H1 (cell line): ENCODE data around the gene FLVCR1. TPM values are rescaled to one million over a fixed set of nuclear protein-coding genes. Genes with fewer than 3 reads are reported as not detected.

ENCODE experiments used
- CTCF ChIA-PET: fragments of 300-600 bp; sonication (Branson Sonifier 250); formaldehyde crosslinking; loops from one replicate; lab custom pipeline; 2021; ENCODE audit not compliant: partially characterized antibody; lab: Charles Lee
- POLR2A ChIA-PET: fragments of 300-600 bp; sonication (Branson Sonifier 250); formaldehyde crosslinking; loops from one replicate; lab custom pipeline; 2021; ENCODE audit warnings: inconsistent platforms; ENCODE audit not compliant: partially characterized antibody; lab: Charles Lee
- DNase-seq, 2 experiments: peaks; one replicate each; pipeline versions ENCODE4 v3.0.0 to v3.0.0-alpha.2; 2010 to 2022; ENCODE audit warnings: low spot score in 2 of 2, low read depth in 1 of 2, mixed read lengths in 1 of 2
- FAIRE-seq: peaks from 2 replicates; lab custom pipeline; 2011; peaks lifted over from hg19 to GRCh38; lab: Jason Lieb, UNC
- H2AFZ ChIP-seq: 2 replicates; pipeline ENCODE4 v1.8.1; 2012; ENCODE audit warnings: low read length, inconsistent platforms
- H2AK5ac ChIP-seq: 2 replicates; pipeline ENCODE4 v1.6.1; 2013; ENCODE audit warnings: low read depth, low read length
- H2BK120ac ChIP-seq: replicated peaks from 2 replicates; pipeline ENCODE3; 2013; ENCODE audit warnings: low read depth, low read length, inconsistent platforms
- H2BK12ac ChIP-seq: 2 replicates; pipeline ENCODE4 v1.6.1; 2013; ENCODE audit warnings: low read depth, low read length
- H2BK15ac ChIP-seq: 2 replicates; pipeline ENCODE4 v1.6.1; 2013; ENCODE audit warnings: low read length
- H2BK20ac ChIP-seq: 2 replicates; pipeline ENCODE4 v1.6.1; 2013; ENCODE audit warnings: low read length
- H2BK5ac ChIP-seq: 2 replicates; pipeline ENCODE4 v1.6.1; 2013; ENCODE audit warnings: low read depth, low read length
- H3K14ac ChIP-seq: 2 replicates; pipeline ENCODE4 v1.6.1; 2013; ENCODE audit warnings: inconsistent platforms; ENCODE audit not compliant: insufficient read length
- H3K18ac ChIP-seq: 2 replicates; pipeline ENCODE4 v1.6.1; 2013; ENCODE audit warnings: low read length; ENCODE audit errors: extremely low read depth
- H3K23ac ChIP-seq: 2 replicates; pipeline ENCODE4 v1.6.1; 2013; ENCODE audit warnings: inconsistent platforms; ENCODE audit not compliant: insufficient read length
- H3K23me2 ChIP-seq: 2 replicates; pipeline ENCODE4 v1.6.1; 2013; ENCODE audit warnings: low read depth, low read length
- H3K27ac ChIP-seq: 2 replicates; pipeline ENCODE4 v1.6.1; 2011; ENCODE audit warnings: low read depth, low read length, inconsistent platforms
- H3K27me3 ChIP-seq, 4 experiments: replicated peaks in 1 of 4; 1 replicate in 1 of 4; 2 replicates in 3 of 4; pipeline versions ENCODE4 v1.6.1 to v1.8.1; 2011 to 2013; ENCODE audit warnings: low read length in 3 of 4, mild to moderate bottlenecking in 3 of 4, inconsistent platforms in 2 of 4, mixed read lengths in 2 of 4, moderate library complexity in 1 of 4; ENCODE audit not compliant: control insufficient read depth in 3 of 4, insufficient read depth in 3 of 4; ENCODE audit errors: extremely low read depth in 1 of 4
- H3K36me3 ChIP-seq, 4 experiments: 2 replicates each; pipeline versions ENCODE4 v1.6.1 to v1.8.1; 2011 to 2013; ENCODE audit warnings: mild to moderate bottlenecking in 4 of 4, low read length in 3 of 4, moderate library complexity in 2 of 4, control low read depth in 1 of 4, inconsistent platforms in 1 of 4; ENCODE audit not compliant: insufficient read depth in 4 of 4, control insufficient read depth in 2 of 4
- H3K4ac ChIP-seq: replicated peaks from 2 replicates; pipeline ENCODE3; 2013; ENCODE audit warnings: low read length, low read depth, mixed read lengths, inconsistent platforms; ENCODE audit not compliant: insufficient read length
- H3K4me1 ChIP-seq, 4 experiments: replicated peaks in 1 of 4; 1 replicate in 1 of 4; 2 replicates in 3 of 4; pipeline versions ENCODE4 v1.6.1 to v1.8.1; 2011 to 2013; ENCODE audit warnings: low read length in 3 of 4, inconsistent platforms in 2 of 4, mixed read lengths in 1 of 4; ENCODE audit not compliant: insufficient read depth in 4 of 4, control insufficient read depth in 3 of 4
- H3K4me2 ChIP-seq, 2 experiments: 2 replicates each; pipeline versions ENCODE4 v1.6.1 to v1.8.1; 2011 to 2013; ENCODE audit warnings: low read depth in 2 of 2, low read length in 2 of 2, control low read depth in 1 of 2, inconsistent platforms in 1 of 2, mild to moderate bottlenecking in 1 of 2; ENCODE audit not compliant: insufficient read depth in 1 of 2
- H3K4me3 ChIP-seq, 4 experiments: fragments of 200-600, 300-600 bp in 1 of 4; sonication (generic), shearing (Covaris generic), sonication (Bioruptor Twin) in 1 of 4; 2 replicates each; pipeline versions ENCODE4 v1.5.1 to v1.8.1; 2011 to 2016; ENCODE audit warnings: low read length in 4 of 4, low read depth in 3 of 4, control low read depth in 2 of 4, inconsistent platforms in 2 of 4, mild to moderate bottlenecking in 2 of 4, mixed read lengths in 1 of 4, moderate library complexity in 1 of 4; ENCODE audit not compliant: insufficient read depth in 2 of 4; ENCODE audit errors: extremely low read depth in 1 of 4
- H3K56ac ChIP-seq: replicated peaks from 2 replicates; pipeline ENCODE3; 2013; ENCODE audit warnings: low read depth, mild to moderate bottlenecking, mixed read lengths, low read length, inconsistent platforms; ENCODE audit not compliant: insufficient read length
- H3K79me1 ChIP-seq: 2 replicates; pipeline ENCODE4 v1.6.1; 2013; ENCODE audit warnings: low read depth, low read length, control low read depth
- H3K79me2 ChIP-seq, 2 experiments: 2 replicates each; pipeline versions ENCODE4 v1.6.1 to v1.8.1; 2012 to 2013; ENCODE audit warnings: low read length in 2 of 2, mild to moderate bottlenecking in 2 of 2, inconsistent platforms in 1 of 2; ENCODE audit not compliant: insufficient read depth in 2 of 2, control insufficient read depth in 1 of 2
- H3K9ac ChIP-seq, 4 experiments: replicated peaks in 1 of 4; 1 replicate in 1 of 4; 2 replicates in 3 of 4; pipeline versions ENCODE4 v1.6.1 to v1.8.1; 2011 to 2013; ENCODE audit warnings: low read depth in 3 of 4, low read length in 3 of 4, control low read depth in 2 of 4, mild to moderate bottlenecking in 2 of 4, moderate library complexity in 2 of 4, inconsistent platforms in 1 of 4; ENCODE audit errors: extremely low read depth in 1 of 4
- H3K9me3 ChIP-seq, 2 experiments: 2 replicates each; pipeline versions ENCODE4 v1.6.1 to v1.8.1; 2012 to 2013; ENCODE audit warnings: mild to moderate bottlenecking in 2 of 2, moderate library complexity in 2 of 2, control low read depth in 1 of 2, inconsistent platforms in 1 of 2, low read depth in 1 of 2, low read length in 1 of 2, mixed read lengths in 1 of 2; ENCODE audit not compliant: insufficient read depth in 2 of 2
- H4K20me1 ChIP-seq, 2 experiments: replicated peaks in 1 of 2; 2 replicates each; pipeline versions ENCODE3 to v1.8.1; 2011 to 2013; ENCODE audit warnings: inconsistent platforms in 2 of 2, low read length in 2 of 2, mild to moderate bottlenecking in 1 of 2; ENCODE audit not compliant: insufficient read depth in 2 of 2, control insufficient read depth in 1 of 2
- H4K5ac ChIP-seq: 2 replicates; pipeline ENCODE4 v1.6.1; 2013; ENCODE audit warnings: low read length, low read depth, mixed read lengths, inconsistent platforms; ENCODE audit not compliant: insufficient read length
- H4K8ac ChIP-seq: 2 replicates; pipeline ENCODE4 v1.8.0; 2013; ENCODE audit warnings: mild to moderate bottlenecking, moderate library complexity, low read length, inconsistent platforms; ENCODE audit not compliant: insufficient read depth; ENCODE audit errors: extremely low read depth
- H4K91ac ChIP-seq: replicated peaks from 2 replicates; pipeline ENCODE3; 2013; ENCODE audit warnings: low read length, mixed read lengths, inconsistent platforms; ENCODE audit not compliant: insufficient read length
- HDAC2 ChIP-seq, 2 experiments: fragments of 300-600 bp in 1 of 2; sonication (generic) in 1 of 2; IDR thresholded peaks; 2 replicates each; pipeline ENCODE4 v1.6.1; 2011 to 2012; ENCODE audit warnings: low read depth in 2 of 2, low read length in 2 of 2, mild to moderate bottlenecking in 2 of 2, moderate library complexity in 2 of 2, borderline replicate concordance in 1 of 2, inconsistent platforms in 1 of 2
- JUN ChIP-seq: IDR thresholded peaks from 2 replicates; pipeline ENCODE4 v1.6.1; 2011; ENCODE audit warnings: low read depth, mild to moderate bottlenecking, improper control_type of control experiment, low read length
- JUND ChIP-seq: IDR thresholded peaks from 2 replicates; pipeline ENCODE4 v1.6.1; 2011; ENCODE audit warnings: mild to moderate bottlenecking, improper control_type of control experiment, low read length
- NANOG ChIP-seq: IDR thresholded peaks from 2 replicates; pipeline ENCODE4 v1.6.1; 2011; ENCODE audit warnings: low read length, low read depth, mild to moderate bottlenecking, inconsistent platforms; ENCODE audit not compliant: insufficient read depth, poor library complexity, severe bottlenecking
- NRF1 ChIP-seq: IDR thresholded peaks from 2 replicates; pipeline ENCODE4 v1.6.1; 2011; ENCODE audit warnings: mild to moderate bottlenecking, low read depth, low read length, improper control_type of control experiment
- POLR2AphosphoS5 ChIP-seq: IDR thresholded peaks from 2 replicates; pipeline ENCODE4 v1.6.1; 2011; ENCODE audit warnings: low read depth, low read length
- RAD21 ChIP-seq, 2 experiments: IDR thresholded peaks in 1 of 2; conservative IDR thresholded peaks in 1 of 2; 2 replicates each; pipeline ENCODE4 v1.6.1; 2011; ENCODE audit warnings: low read depth in 2 of 2, low read length in 2 of 2, improper control_type of control experiment in 1 of 2, inconsistent platforms in 1 of 2, mild to moderate bottlenecking in 1 of 2, moderate library complexity in 1 of 2
- TCF12 ChIP-seq: IDR thresholded peaks from 2 replicates; pipeline ENCODE4 v1.6.1; 2011; ENCODE audit warnings: low read depth, mild to moderate bottlenecking, low read length
- WGBS, 2 experiments: shearing (Covaris generic) in 1 of 2; methylation state at CpG; one replicate each; pipeline versions ENCODE4 v1.1.6 to v1.1.7; 2013 to 2015; ENCODE audit warnings: low lambda C conversion rate in 2 of 2, mixed read lengths in 2 of 2, inconsistent platforms in 1 of 2, low coverage in 1 of 2, missing lambda C conversion rate in 1 of 2; ENCODE audit not compliant: insufficient replicate concordance in 2 of 2, insufficient coverage in 1 of 2, insufficient read length in 1 of 2; ENCODE audit errors: extremely low coverage in 1 of 2, missing lambda C conversion rate in 1 of 2; 5-methylcytosine and 5-hydroxymethylcytosine counted together
- polyA plus RNA-seq, 7 experiments: library from polyadenylated mRNA; depleted of rRNA in 3 of 7; stranded (reverse) in 5 of 7; unstranded in 2 of 7; fragments of >200 nt in 5 of 7; fragments of 200-250 nt in 2 of 7; gene quantifications; 1 replicate in 5 of 7; 2 replicates in 1 of 7; 4 replicates in 1 of 7; pipeline versions ENCODE4 v1.2.1 to v1.2.3, GENCODE V29; 2011 to 2013; ENCODE audit warnings: missing spikeins in 2 of 7, mixed read lengths in 2 of 7
- total RNA-seq: library from RNA; stranded (reverse); fragmentation: NEBNext Ultra II Directional; extraction: Animal tissue kit (Norgen Biotek cat#: 25700); gene quantifications from 2 replicates; pipeline ENCODE4 v1.2.1, GENCODE V29; 2021

The FLVCR1 gene
- total and polyA plus RNA-seq, 2 of the 8 experiments (the other 6 are each of a cell fraction or from before 2014, with no cell fraction given): 31.8 to 75.7 TPM

DNA sequence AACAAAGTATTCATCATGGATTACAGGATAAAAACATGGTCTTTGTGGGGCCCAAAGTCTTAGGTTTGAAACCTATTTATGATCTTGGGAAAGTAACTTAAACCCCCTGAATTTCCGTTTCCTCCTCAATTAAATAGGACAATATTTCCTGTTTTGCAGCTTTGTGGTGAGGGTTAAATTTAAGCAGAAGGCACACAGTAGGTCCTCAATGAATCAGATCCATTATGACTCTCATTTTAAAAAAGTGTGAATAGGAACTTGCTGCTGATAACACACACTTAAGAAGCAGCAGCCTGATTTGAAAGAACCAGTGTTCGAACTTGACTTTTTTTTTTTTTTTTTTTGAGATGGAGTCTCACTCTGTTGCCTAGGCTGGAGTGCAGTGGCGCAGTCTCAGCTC, 50.9 kb downstream of the FLVCR1 start:
- peaks cover 2 to 7% of the 10 kb centered on the region in 2 experiments; a peak in 2 of 4 replicates for H3K9me3 ChIP-seq
- no peak overlapping the region for H3K14ac ChIP-seq
- peak overlapping the region in 1 of 4 experiments; percentile 49; a peak in 1 of 8 replicates for H3K4me3 ChIP-seq
- H2BK120ac ChIP-seq: peak overlapping the region; percentile 98
- DNase-seq: no peak
- WGBS, 2 experiments: 4% methylated on average over 2 of the region's 3 CpGs; no CpG with 5 or more reads in 1 of the 2 experiments
- no peaks in the 10 kb centered on the region for H4K20me1 ChIP-seq
- H3K4me2 ChIP-seq: peak overlapping the region; percentile 33 to 46; a peak in 2 of 4 replicates
- no peaks in the 10 kb centered on the region for H3K27me3 ChIP-seq
- H3K27ac ChIP-seq: peak overlapping the region; percentile 91
- FAIRE-seq: peak; percentile 42
- POLR2A ChIA-PET: interaction anchor here (1.0 to 5.8 kb wide), 23 partner anchors 9 to 301 kb away, joined by 3 to 177 read pairs (median 5); partner anchors contain the start of genes ANGEL2, ATF3, FLVCR1 and NSL1
- peak overlapping the region; percentile 81 for H3K4ac ChIP-seq
- H3K4me1 ChIP-seq: peaks cover 4 to 16% (median 14%) of the 10 kb centered on the region in 4 experiments; a peak in 6 of 7 replicates
- H2BK15ac ChIP-seq: no peak overlapping the region
- peak overlapping the region; percentile 83 for H3K56ac ChIP-seq
- no peak overlapping the region for H2AK5ac ChIP-seq
- H3K36me3 ChIP-seq: peaks cover 0 to 32% (median 7%) of the 10 kb centered on the region in 4 experiments; a peak in 2 of 8 replicates
- no peak overlapping the region for H2BK20ac ChIP-seq
- peak overlapping the region; percentile 100 for H4K5ac ChIP-seq
- H3K18ac ChIP-seq: peak overlapping the region; percentile 64
- H3K23ac ChIP-seq: no peak overlapping the region
- peaks cover 0 to 51% of the 10 kb centered on the region in 2 experiments; a peak in 3 of 4 replicates for H3K79me2 ChIP-seq
- peak overlapping the region; percentile 75; the same call in 1 of the 2 replicates for H2BK12ac ChIP-seq
- TF ChIP-seq JUN (no peak), NANOG (no peak), POLR2AphosphoS5 (peak; percentile 67; the same call in 1 of the 2 replicates), TCF12 (no peak), NRF1 (no peak), HDAC2 (IDR thresholded peaks at IDR 0.05; ENCODE audit: borderline replicate concordance in 1 of 2, low read depth in 2 of 2, low read length in 2 of 2) (no peak), RAD21 (IDR thresholded peaks at IDR 0.05 in 1 of 2, conservative IDR thresholded peaks at IDR 0.05 in 1 of 2; ENCODE audit: low read depth in 2 of 2, low read length in 2 of 2) (no peak), JUND (no peak)
- TF ChIP-seq, all 59 proteins: peak for 1
- Histone ChIP-seq H3K79me1 (no peaks in the 10 kb centered on the region), H4K91ac (peak overlapping the region; percentile 99), H2BK5ac (peak overlapping the region; percentile 97), H3K9ac (peak overlapping the region in 3 of 4 experiments; percentile 31 to 49 (median 34); a peak in 4 of 7 replicates), H2AFZ (no peak overlapping the region), H3K23me2 (0 out of 2 replicates have a peak, but pooled peaks cover 3% of the 10 kb centered on the region), H4K8ac (no peak overlapping the region)
- CTCF ChIA-PET: interaction anchor here (1.5 kb wide), 2 partner anchors 48 to 73 kb away, joined by 3 to 5 read pairs; no protein-coding TSS in a partner anchor
